Uterus (tissue), 4 donors: ENCODE results near the gene MAP3K3. TPM values are rescaled to one million over a fixed set of nuclear protein-coding genes. Genes with fewer than 3 reads are reported as not detected.

Source experiments
- DNase-seq, 2 donors: peaks; one replicate each; pipeline ENCODE4 v3.0.0-alpha.2; 2019 to 2020
- H3K27ac ChIP-seq, 2 donors: fragments of 200-600 bp; sonication (generic); 1 replicate in 1 of 2; 2 replicates in 1 of 2; pipeline ENCODE4 v1.5.1; 2016 to 2018
- H3K27me3 ChIP-seq, 2 donors: fragments of 200-600 bp; sonication (generic); one replicate each; pipeline ENCODE4 v1.5.1; 2018 to 2019; ENCODE audit warnings: control low read depth in 1 of 2
- H3K36me3 ChIP-seq, 2 donors: fragments of 200-600 bp; sonication (generic); one replicate each; pipeline ENCODE4 v1.5.1; 2019; ENCODE audit warnings: control low read depth in 1 of 2
- H3K4me1 ChIP-seq, 2 donors: fragments of 200-600 bp; sonication (generic); one replicate each; pipeline ENCODE4 v1.5.1; 2018 to 2019; ENCODE audit warnings: control low read depth in 1 of 2
- H3K4me3 ChIP-seq, 2 donors: fragments of 200-600 bp; sonication (generic); 1 replicate in 1 of 2; 2 replicates in 1 of 2; pipeline ENCODE4 v1.5.1; 2018 to 2019; ENCODE audit warnings: mild to moderate bottlenecking in 1 of 2
- H3K9me3 ChIP-seq, 2 donors: fragments of 200-600 bp; sonication (generic); one replicate each; pipeline ENCODE4 v1.5.1; 2019; ENCODE audit warnings: control low read depth in 1 of 2
- CTCF ChIP-seq, 4 experiments: fragments of 200-600 bp in 2 of 4; fragments of 450-650 bp in 2 of 4; sonication (generic) in 2 of 4; IDR thresholded peaks; one replicate each; pipeline ENCODE4 v1.5.1; 2016 to 2019; ENCODE audit warnings: antibody characterized with exemption in 4 of 4, mild to moderate bottlenecking in 2 of 4, moderate library complexity in 1 of 4
- POLR2A ChIP-seq, 2 donors: fragments of 450-650 bp; IDR thresholded peaks; one replicate each; pipeline ENCODE4 v1.6.1; 2016; ENCODE audit warnings: antibody characterized with exemption in 2 of 2, mild to moderate bottlenecking in 1 of 2, moderate library complexity in 1 of 2
- intact Hi-C: fragments of 100-400 bp; cut with DNase I; formaldehyde crosslinking; loops from one replicate; pipeline ENCODE4 v1.15.1; 2023; ENCODE audit warnings: low total_unique reads
- total RNA-seq, 4 donors: library from RNA; depleted of rRNA in 3 of 4; stranded (reverse); fragments of >200 nt in 3 of 4; gene quantifications; one replicate each; pipeline versions ENCODE4 v1.1.0 to v1.2.4, GENCODE V29; 2014 to 2023
- donor health status: DM: yes; HTN: yes; CAD: no.

MAP3K3 gene
- total RNA-seq, 4 donors from 2014 or later, result 31.5 to 63.0 (median 56.3) TPM

GRCh38 chr17:63722403-63722802 lies 100.2 kb downstream of the MAP3K3 start:
- Histone ChIP-seq H3K9me3 (no peaks in the 10 kb centered on the region), H3K4me3 (no peak overlapping the region), H3K27ac (no peak overlapping the region), H3K4me1 (no peaks in the 10 kb centered on the region), H3K36me3 (no peaks in the 10 kb centered on the region), H3K27me3 (no peaks in the 10 kb centered on the region)
- intact Hi-C loops, result no loop called here
- no peak for DNase-seq
- TF ChIP-seq CTCF (IDR thresholded peaks at IDR 0.05) (no peak), POLR2A (IDR thresholded peaks at IDR 0.05) (no peak)

- H3K4me3 ChIP-seq, result no peak overlapping the region
- intact Hi-C loops, result no loop called here
- no peaks in the 10 kb centered on the region for H3K27me3 ChIP-seq
- H3K4me1 ChIP-seq, result peaks cover 0 to 4% of the 10 kb centered on the region in 2 donors
- H3K36me3 ChIP-seq, result no peaks in the 10 kb centered on the region
- no peak overlapping the region for H3K27ac ChIP-seq
- no peak for DNase-seq
- H3K9me3 ChIP-seq, result no peaks in the 10 kb centered on the region
- no peak for TF ChIP-seq CTCF (IDR thresholded peaks at IDR 0.05)
- TF ChIP-seq POLR2A (IDR thresholded peaks at IDR 0.05), result no peak
These were observed 113.5 kb downstream of the MAP3K3 start for GRCh38 chr17:63735691-63736090.

- DNase-seq, result no peak
- intact Hi-C loops, result no loop called here
- H3K36me3 ChIP-seq, result no peaks in the 10 kb centered on the region
- peak overlapping the region; percentile 83 to 90 for H3K4me3 ChIP-seq
- TF ChIP-seq CTCF (IDR thresholded peaks at IDR 0.05), result no peak
- H3K9me3 ChIP-seq, result no peaks in the 10 kb centered on the region
- H3K27me3 ChIP-seq, result no peaks in the 10 kb centered on the region
- H3K4me1 ChIP-seq, result peaks cover 0 to 7% of the 10 kb centered on the region in 2 donors
- peak overlapping the region; percentile 86 to 94 for H3K27ac ChIP-seq
These were observed 118.4 kb downstream of the MAP3K3 start for GRCh38 chr17:63740464-63741142.

- H3K4me1 ChIP-seq, result peaks cover 0 to 7% of the 10 kb centered on the region in 2 donors
- H3K4me3 ChIP-seq, result peak overlapping the region; percentile 83 to 90
- H3K27ac ChIP-seq, result peak overlapping the region; percentile 86 to 94
- no peaks in the 10 kb centered on the region for H3K27me3 ChIP-seq
- no peaks in the 10 kb centered on the region for H3K36me3 ChIP-seq
- TF ChIP-seq CTCF (IDR thresholded peaks at IDR 0.05) (no peak), POLR2A (IDR thresholded peaks at IDR 0.05) (no peak)
- intact Hi-C loops, result no loop called here
- no peaks in the 10 kb centered on the region for H3K9me3 ChIP-seq
- no peak for DNase-seq
These were observed 118.9 kb downstream of the MAP3K3 start for GRCh38 chr17:63741143-63741407.

GRCh38 chr17:63741408-63742173 lies 119.4 kb downstream of the MAP3K3 start, which contains the start of gene STRADA:
TSS of gene STRADA (minus strand) at chr17:63741799. CDS start at chr17:63728369, 13,430 bp downstream.
- Histone ChIP-seq H3K4me3 (peak within 1 kb of the TSS; percentile 83 to 90), H3K9me3 (no peaks in the 10 kb centered on the region), H3K4me1 (peaks cover 0 to 7% of the 10 kb centered on the region in 2 donors), H3K27me3 (no peaks in the 10 kb centered on the region), H3K36me3 (no peaks in the 10 kb centered on the region), H3K27ac (peak within 1 kb of the TSS; percentile 86 to 94)
- intact Hi-C loops, result no loop called here
- TF ChIP-seq POLR2A (IDR thresholded peaks at IDR 0.05) (peak; percentile 80 to 83), CTCF (IDR thresholded peaks at IDR 0.05) (peak in 1 of 4 experiments; percentile 6)
- DNase-seq, result peak; percentile 98
